ENCODE results near the gene ELK3. TPM values are rescaled to one million over a fixed set of nuclear protein-coding genes. Genes with fewer than 3 reads are reported as not detected.

The ELK3 gene
- total and polyA plus RNA-seq, 2 of the 8 experiments (the other 6 are each of a cell fraction or from before 2014, with no cell fraction given), result 3.5 to 14.3 TPM

DNA sequence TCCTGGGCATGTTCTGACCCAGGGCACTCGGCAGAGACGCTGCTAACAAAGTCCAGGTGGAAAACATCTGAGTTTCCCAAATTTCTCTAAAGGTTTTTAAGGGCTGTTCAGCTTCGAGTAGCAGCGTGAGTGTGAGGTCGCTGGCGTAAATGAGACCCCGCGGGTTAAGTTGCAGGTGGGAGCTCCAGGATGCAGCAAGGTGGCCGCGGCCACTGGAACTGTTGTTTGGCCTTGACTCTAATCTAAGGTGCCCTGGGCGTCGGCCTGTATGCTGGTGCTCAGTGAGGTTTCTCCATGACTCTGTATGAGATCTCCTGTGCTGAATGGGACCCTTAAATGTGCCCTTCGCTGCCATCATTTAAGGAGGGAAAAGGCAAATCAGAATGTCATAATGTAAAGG, 50.7 kb downstream of the ELK3 start:
- Histone ChIP-seq H4K8ac (ENCODE audit: extremely low read depth, insufficient read depth, low read length) (no peak overlapping the region), H3K36me3 (ENCODE audit: control insufficient read depth in 2 of 4, insufficient read depth in 4 of 4, low read length in 3 of 4) (peaks cover 0 to 3% (median 0%) of the 10 kb centered on the region in 4 experiments; a peak in 2 of 8 replicates), H2BK15ac (ENCODE audit: low read length) (no peak overlapping the region), H2AFZ (ENCODE audit: low read length) (no peak overlapping the region), H3K4ac (replicated peaks; ENCODE audit: insufficient read length, low read depth, low read length) (no peak overlapping the region), H3K14ac (ENCODE audit: insufficient read length) (no peak overlapping the region), H2BK120ac (replicated peaks; ENCODE audit: low read depth, low read length) (no peak overlapping the region), H3K27me3 (replicated peaks in 1 of 4; ENCODE audit: control insufficient read depth in 3 of 4, extremely low read depth in 1 of 4, insufficient read depth in 3 of 4, low read length in 3 of 4) (no peaks in the 10 kb centered on the region), H2BK5ac (ENCODE audit: low read depth, low read length) (no peak overlapping the region), H4K20me1 (replicated peaks in 1 of 2; ENCODE audit: control insufficient read depth in 1 of 2, insufficient read depth in 2 of 2, low read length in 2 of 2) (peaks cover 0 to 2% of the 10 kb centered on the region in 2 experiments), H3K23me2 (ENCODE audit: low read depth, low read length) (0 out of 2 replicates have a peak, but pooled peaks cover 2% of the 10 kb centered on the region), H3K27ac (ENCODE audit: low read depth, low read length) (no peak overlapping the region), H2BK12ac (ENCODE audit: low read depth, low read length) (no peak overlapping the region), H3K79me1 (ENCODE audit: low read depth, low read length) (no peaks in the 10 kb centered on the region), H3K9me3 (ENCODE audit: insufficient read depth in 2 of 2, low read depth in 1 of 2, low read length in 1 of 2) (no peaks in the 10 kb centered on the region), H3K4me3 (ENCODE audit: extremely low read depth in 1 of 4, insufficient read depth in 2 of 4, low read depth in 3 of 4, low read length in 4 of 4) (no peak overlapping the region), H3K56ac (replicated peaks; ENCODE audit: insufficient read length, low read depth, low read length) (no peak overlapping the region), H3K4me2 (ENCODE audit: insufficient read depth in 1 of 2, low read depth in 2 of 2, low read length in 2 of 2) (no peak overlapping the region), H3K4me1 (replicated peaks in 1 of 4; ENCODE audit: control insufficient read depth in 3 of 4, insufficient read depth in 4 of 4, low read length in 3 of 4) (peaks cover 0 to 3% (median 0%) of the 10 kb centered on the region in 4 experiments; a peak in 2 of 7 replicates), H2BK20ac (ENCODE audit: low read length) (no peak overlapping the region), H2AK5ac (ENCODE audit: low read depth, low read length) (no peak overlapping the region), H3K18ac (ENCODE audit: extremely low read depth, low read length) (no peak overlapping the region), H3K79me2 (ENCODE audit: control insufficient read depth in 1 of 2, insufficient read depth in 2 of 2, low read length in 2 of 2) (no peaks in the 10 kb centered on the region), H4K5ac (ENCODE audit: insufficient read length, low read depth, low read length) (no peak overlapping the region), H3K9ac (replicated peaks in 1 of 4; ENCODE audit: extremely low read depth in 1 of 4, low read depth in 3 of 4, low read length in 3 of 4) (no peak overlapping the region), H4K91ac (replicated peaks; ENCODE audit: insufficient read length, low read length) (no peak overlapping the region), H3K23ac (ENCODE audit: insufficient read length) (no peak overlapping the region)
- DNase-seq (ENCODE audit: low read depth in 1 of 2, low spot score in 2 of 2) (no peak), FAIRE-seq (no peak)
- 82% methylated on average over 13 of the region's 13 CpGs; no CpG with 5 or more reads in 1 of the 2 experiments for WGBS, 2 experiments (ENCODE audit: extremely low coverage in 1 of 2, insufficient coverage in 1 of 2, insufficient read length in 1 of 2, insufficient replicate concordance in 2 of 2, low coverage in 1 of 2, low lambda C conversion rate in 2 of 2, missing lambda C conversion rate in 1 of 2)
- ChIA-PET CTCF (ENCODE audit: partially characterized antibody) (interaction anchor here (0.8 to 0.9 kb wide), 2 partner anchors 9 to 16 kb away, joined by 3 read pairs; no protein-coding TSS in a partner anchor), POLR2A (ENCODE audit: partially characterized antibody) (no interaction called here)
- no peak for TF ChIP-seq CEBPB (IDR thresholded peaks at IDR 0.05; ENCODE audit: low read depth, low read length)
- no peak for TF ChIP-seq BCL11A (IDR thresholded peaks at IDR 0.05; ENCODE audit: low read depth in 2 of 2, low read length in 2 of 2)
- no peak for TF ChIP-seq POLR2A (IDR thresholded peaks at IDR 0.05; ENCODE audit: control extremely low read depth in 1 of 2, low read depth in 2 of 2, low read length in 2 of 2)
- TF ChIP-seq KDM4A (IDR thresholded peaks at IDR 0.05; ENCODE audit: low read depth, low read length, severe bottlenecking), result no peak
- TF ChIP-seq CHD2 (IDR thresholded peaks at IDR 0.05; ENCODE audit: low read length), result no peak
